Measurements from ENCODE around the gene OFD1. TPM values are rescaled to one million over a fixed set of nuclear protein-coding genes. Genes with fewer than 3 reads are reported as not detected.

Gene OFD1
- total and polyA plus RNA-seq, 2 of the 8 experiments (the other 6 are each of a cell fraction or from before 2014, with no cell fraction given): 8.0 to 23.4 TPM

DNA sequence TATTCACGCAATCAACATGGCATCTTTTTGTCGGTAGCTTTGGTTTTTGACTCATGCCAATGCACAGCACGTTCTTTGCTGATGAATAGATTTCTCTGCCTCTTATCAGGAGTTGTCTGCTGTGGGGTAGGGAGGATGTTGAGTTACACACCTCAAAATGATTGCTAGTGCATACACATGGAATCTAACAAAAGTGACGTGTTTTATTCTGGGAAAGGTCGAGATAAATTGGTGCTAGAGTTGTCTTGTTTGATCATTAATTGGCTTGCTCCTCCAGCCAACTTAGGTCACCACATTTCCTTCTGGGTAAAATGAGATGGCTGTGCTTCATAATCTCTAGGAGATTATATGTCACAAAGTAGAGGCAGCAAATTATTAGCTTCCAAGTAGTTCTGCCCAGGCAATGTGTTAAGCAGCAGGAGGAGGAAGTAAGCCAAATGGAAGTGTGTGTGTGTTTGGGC, 41.7 kb upstream of the OFD1 start (continued):
- TF ChIP-seq BCL11A (IDR thresholded peaks at IDR 0.05; ENCODE audit: low read depth in 2 of 2, low read length in 2 of 2): no peak

Measured in H1 (cell line).